ENCODE data around the gene TNFRSF8.

The TNFRSF8 gene

GRCh38 chr1:12107718-12108117 is 44.6 kb downstream of the TNFRSF8 start:
- Histone ChIP-seq H3K36me3 (ENCODE audit: control insufficient read depth, insufficient read depth, low read length) (peaks cover 43% of the 10 kb centered on the region), H3K27me3 (ENCODE audit: control insufficient read depth, insufficient read depth, low read length) (no peaks in the 10 kb centered on the region), H3K4me3 (ENCODE audit: low read depth, low read length) (no peak overlapping the region), H3K9ac (ENCODE audit: low read depth, low read length) (no peak overlapping the region), H3K9me3 (ENCODE audit: control insufficient read depth, insufficient read depth, low read length) (no peaks in the 10 kb centered on the region), H3K4me1 (ENCODE audit: control insufficient read depth, insufficient read depth, low read length) (no peaks in the 10 kb centered on the region), H3K27ac (ENCODE audit: low read depth, low read length) (no peak overlapping the region)

- Histone ChIP-seq H3K9me3 (ENCODE audit: control insufficient read depth, insufficient read depth, low read length) (no peaks in the 10 kb centered on the region), H3K36me3 (ENCODE audit: control insufficient read depth, insufficient read depth, low read length) (peaks cover 50% of the 10 kb centered on the region), H3K4me3 (ENCODE audit: low read depth, low read length) (no peak overlapping the region), H3K27me3 (ENCODE audit: control insufficient read depth, insufficient read depth, low read length) (no peaks in the 10 kb centered on the region), H3K4me1 (ENCODE audit: control insufficient read depth, insufficient read depth, low read length) (no peaks in the 10 kb centered on the region), H3K9ac (ENCODE audit: low read depth, low read length) (no peak overlapping the region), H3K27ac (ENCODE audit: low read depth, low read length) (no peak overlapping the region)
Measured at GRCh38 chr1:12109901-12110300, 46.8 kb downstream of the TNFRSF8 start.

GRCh38 chr1:12111741-12112140 is 48.6 kb downstream of the TNFRSF8 start:
- no peak overlapping the region for H3K4me3 ChIP-seq (ENCODE audit: low read depth, low read length)
- peaks cover 52% of the 10 kb centered on the region for H3K36me3 ChIP-seq (ENCODE audit: control insufficient read depth, insufficient read depth, low read length)
- no peak overlapping the region for H3K27ac ChIP-seq (ENCODE audit: low read depth, low read length)
- no peak overlapping the region for H3K9ac ChIP-seq (ENCODE audit: low read depth, low read length)
- H3K4me1 ChIP-seq (ENCODE audit: control insufficient read depth, insufficient read depth, low read length): no peaks in the 10 kb centered on the region
- no peaks in the 10 kb centered on the region for H3K27me3 ChIP-seq (ENCODE audit: control insufficient read depth, insufficient read depth, low read length)
- H3K9me3 ChIP-seq (ENCODE audit: control insufficient read depth, insufficient read depth, low read length): no peaks in the 10 kb centered on the region

- no peak overlapping the region for H3K9ac ChIP-seq (ENCODE audit: low read depth, low read length)
- H3K4me3 ChIP-seq (ENCODE audit: low read depth, low read length): no peak overlapping the region
- peaks cover 59% of the 10 kb centered on the region for H3K36me3 ChIP-seq (ENCODE audit: control insufficient read depth, insufficient read depth, low read length)
- no peaks in the 10 kb centered on the region for H3K9me3 ChIP-seq (ENCODE audit: control insufficient read depth, insufficient read depth, low read length)
- H3K27me3 ChIP-seq (ENCODE audit: control insufficient read depth, insufficient read depth, low read length): no peaks in the 10 kb centered on the region
- H3K4me1 ChIP-seq (ENCODE audit: control insufficient read depth, insufficient read depth, low read length): no peaks in the 10 kb centered on the region
- H3K27ac ChIP-seq (ENCODE audit: low read depth, low read length): no peak overlapping the region
Measured at GRCh38 chr1:12112711-12113161, 49.6 kb downstream of the TNFRSF8 start.

GRCh38 chr1:12113433-12114339 is 50.6 kb downstream of the TNFRSF8 start:
- Histone ChIP-seq H3K9ac (ENCODE audit: low read depth, low read length) (no peak overlapping the region), H3K36me3 (ENCODE audit: control insufficient read depth, insufficient read depth, low read length) (peaks cover 59% of the 10 kb centered on the region), H3K27ac (ENCODE audit: low read depth, low read length) (no peak overlapping the region), H3K27me3 (ENCODE audit: control insufficient read depth, insufficient read depth, low read length) (no peaks in the 10 kb centered on the region), H3K4me1 (ENCODE audit: control insufficient read depth, insufficient read depth, low read length) (no peaks in the 10 kb centered on the region), H3K9me3 (ENCODE audit: control insufficient read depth, insufficient read depth, low read length) (no peaks in the 10 kb centered on the region), H3K4me3 (ENCODE audit: low read depth, low read length) (no peak overlapping the region)

- Histone ChIP-seq H3K4me3 (ENCODE audit: low read depth, low read length) (no peak overlapping the region), H3K36me3 (ENCODE audit: control insufficient read depth, insufficient read depth, low read length) (peaks cover 57% of the 10 kb centered on the region), H3K27me3 (ENCODE audit: control insufficient read depth, insufficient read depth, low read length) (no peaks in the 10 kb centered on the region)
Measured at GRCh38 chr1:12114340-12114683, 51.2 kb downstream of the TNFRSF8 start.

GRCh38 chr1:12114916-12115315 is 51.8 kb downstream of the TNFRSF8 start:
- Histone ChIP-seq H3K27me3 (ENCODE audit: control insufficient read depth, insufficient read depth, low read length) (no peaks in the 10 kb centered on the region), H3K4me3 (ENCODE audit: low read depth, low read length) (no peak overlapping the region), H3K27ac (ENCODE audit: low read depth, low read length) (no peak overlapping the region), H3K9ac (ENCODE audit: low read depth, low read length) (no peak overlapping the region), H3K36me3 (ENCODE audit: control insufficient read depth, insufficient read depth, low read length) (peaks cover 55% of the 10 kb centered on the region), H3K9me3 (ENCODE audit: control insufficient read depth, insufficient read depth, low read length) (no peaks in the 10 kb centered on the region), H3K4me1 (ENCODE audit: control insufficient read depth, insufficient read depth, low read length) (no peaks in the 10 kb centered on the region)

More at GRCh38 chr1:12114340-12114683, 51.2 kb downstream of the TNFRSF8 start:
- no peaks in the 10 kb centered on the region for H3K4me1 ChIP-seq (ENCODE audit: control insufficient read depth, insufficient read depth, low read length)
- no peaks in the 10 kb centered on the region for H3K9me3 ChIP-seq (ENCODE audit: control insufficient read depth, insufficient read depth, low read length)
- no peak overlapping the region for H3K27ac ChIP-seq (ENCODE audit: low read depth, low read length)
- no peak overlapping the region for H3K9ac ChIP-seq (ENCODE audit: low read depth, low read length)

- Histone ChIP-seq H3K4me1 (ENCODE audit: control insufficient read depth, insufficient read depth, low read length) (no peaks in the 10 kb centered on the region), H3K27me3 (ENCODE audit: control insufficient read depth, insufficient read depth, low read length) (no peaks in the 10 kb centered on the region), H3K9ac (ENCODE audit: low read depth, low read length) (no peak overlapping the region), H3K4me3 (ENCODE audit: low read depth, low read length) (no peak overlapping the region), H3K36me3 (ENCODE audit: control insufficient read depth, insufficient read depth, low read length) (peaks cover 43% of the 10 kb centered on the region), H3K27ac (ENCODE audit: low read depth, low read length) (no peak overlapping the region), H3K9me3 (ENCODE audit: control insufficient read depth, insufficient read depth, low read length) (no peaks in the 10 kb centered on the region)
Measured at GRCh38 chr1:12121212-12122003, 58.3 kb downstream of the TNFRSF8 start.

- Histone ChIP-seq H3K36me3 (ENCODE audit: control insufficient read depth, insufficient read depth, low read length) (peaks cover 47% of the 10 kb centered on the region), H3K27ac (ENCODE audit: low read depth, low read length) (no peak overlapping the region), H3K27me3 (ENCODE audit: control insufficient read depth, insufficient read depth, low read length) (no peaks in the 10 kb centered on the region), H3K9me3 (ENCODE audit: control insufficient read depth, insufficient read depth, low read length) (no peaks in the 10 kb centered on the region), H3K4me1 (ENCODE audit: control insufficient read depth, insufficient read depth, low read length) (no peaks in the 10 kb centered on the region), H3K4me3 (ENCODE audit: low read depth, low read length) (no peak overlapping the region), H3K9ac (ENCODE audit: low read depth, low read length) (no peak overlapping the region)
Measured at GRCh38 chr1:12123172-12123571, 60.1 kb downstream of the TNFRSF8 start.

GRCh38 chr1:12124693-12125421 is 61.8 kb downstream of the TNFRSF8 start:
- H3K9ac ChIP-seq (ENCODE audit: low read depth, low read length): no peak overlapping the region
- peaks cover 49% of the 10 kb centered on the region for H3K36me3 ChIP-seq (ENCODE audit: control insufficient read depth, insufficient read depth, low read length)
- H3K9me3 ChIP-seq (ENCODE audit: control insufficient read depth, insufficient read depth, low read length): no peaks in the 10 kb centered on the region
- H3K27me3 ChIP-seq (ENCODE audit: control insufficient read depth, insufficient read depth, low read length): no peaks in the 10 kb centered on the region
- H3K4me1 ChIP-seq (ENCODE audit: control insufficient read depth, insufficient read depth, low read length): no peaks in the 10 kb centered on the region
- no peak overlapping the region for H3K4me3 ChIP-seq (ENCODE audit: low read depth, low read length)
- H3K27ac ChIP-seq (ENCODE audit: low read depth, low read length): no peak overlapping the region
